Type B pancreatic cell (in vitro differentiated cells): ENCODE data around the gene SGCA. TPM values are rescaled to one million over a fixed set of nuclear protein-coding genes. Genes with fewer than 3 reads are reported as not detected.

Experiments
- DNase-seq: peaks from one replicate; pipeline ENCODE4 v3.0.0; 2021; ENCODE audit warnings: mixed read lengths; ENCODE audit not compliant: unreplicated experiment; ENCODE audit errors: extremely low spot score
- H3K27ac Mint-ChIP-seq: 2 replicates; pipeline ENCODE4 v1.8.0; 2021; ENCODE audit warnings: mild to moderate bottlenecking, mixed read lengths
- H3K27me3 Mint-ChIP-seq: 2 replicates; pipeline ENCODE4 v1.8.0; 2021; ENCODE audit warnings: mixed read lengths
- H3K36me3 Mint-ChIP-seq: 2 replicates; pipeline ENCODE4 v1.8.0; 2021; ENCODE audit warnings: mixed read lengths
- H3K4me1 Mint-ChIP-seq: one replicate; pipeline ENCODE4 v1.8.0; 2021; ENCODE audit warnings: mixed read lengths; ENCODE audit not compliant: unreplicated experiment
- H3K4me3 Mint-ChIP-seq: 2 replicates; pipeline ENCODE4 v1.8.0; 2021; ENCODE audit warnings: mild to moderate bottlenecking, mixed read lengths
- H3K9me3 Mint-ChIP-seq: 2 replicates; pipeline ENCODE4 v1.8.0; 2021; ENCODE audit warnings: mixed read lengths
- total RNA-seq: library from RNA; stranded (reverse); gene quantifications from 2 replicates; pipeline ENCODE4 v1.2.1, GENCODE V29; 2021; ENCODE audit warnings: low replicate concordance
- TF ChIP-seq, protein P1 (sequence below): fragments of 200-600 bp; sonication (generic); conservative IDR thresholded peaks from 2 replicates; pipeline ENCODE4 v1.5.0; 2021; ENCODE audit warnings: antibody characterized with exemption, mild to moderate bottlenecking

The SGCA gene
- total RNA-seq, 1 donor from 2014 or later: 0.72 TPM

DNA sequence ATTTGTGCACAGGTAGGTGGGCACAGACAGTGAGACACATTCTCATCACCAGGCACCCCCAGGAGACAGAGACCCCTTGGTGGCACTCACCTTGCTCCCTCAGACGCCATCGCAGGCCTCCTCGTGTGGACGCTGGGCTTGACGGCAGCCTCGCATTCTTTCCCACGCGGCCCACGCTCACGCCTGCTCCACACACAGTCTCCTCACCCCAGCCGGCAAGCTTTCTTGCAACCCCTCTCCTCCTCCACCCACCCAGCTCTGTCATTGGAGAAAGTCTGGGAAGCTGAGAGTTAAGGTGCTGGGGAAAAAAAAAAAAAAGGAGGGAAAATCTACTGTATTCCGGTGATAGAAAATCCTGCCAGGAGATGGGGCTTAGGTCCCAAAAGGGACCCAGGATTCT lies 14.8 kb downstream of the SGCA start:
- no peak overlapping the region for H3K27ac Mint-ChIP-seq
- peaks cover 14% of the 10 kb centered on the region for H3K27me3 Mint-ChIP-seq
- H3K9me3 Mint-ChIP-seq: no peaks in the 10 kb centered on the region
- TF ChIP-seq, protein P1, sequence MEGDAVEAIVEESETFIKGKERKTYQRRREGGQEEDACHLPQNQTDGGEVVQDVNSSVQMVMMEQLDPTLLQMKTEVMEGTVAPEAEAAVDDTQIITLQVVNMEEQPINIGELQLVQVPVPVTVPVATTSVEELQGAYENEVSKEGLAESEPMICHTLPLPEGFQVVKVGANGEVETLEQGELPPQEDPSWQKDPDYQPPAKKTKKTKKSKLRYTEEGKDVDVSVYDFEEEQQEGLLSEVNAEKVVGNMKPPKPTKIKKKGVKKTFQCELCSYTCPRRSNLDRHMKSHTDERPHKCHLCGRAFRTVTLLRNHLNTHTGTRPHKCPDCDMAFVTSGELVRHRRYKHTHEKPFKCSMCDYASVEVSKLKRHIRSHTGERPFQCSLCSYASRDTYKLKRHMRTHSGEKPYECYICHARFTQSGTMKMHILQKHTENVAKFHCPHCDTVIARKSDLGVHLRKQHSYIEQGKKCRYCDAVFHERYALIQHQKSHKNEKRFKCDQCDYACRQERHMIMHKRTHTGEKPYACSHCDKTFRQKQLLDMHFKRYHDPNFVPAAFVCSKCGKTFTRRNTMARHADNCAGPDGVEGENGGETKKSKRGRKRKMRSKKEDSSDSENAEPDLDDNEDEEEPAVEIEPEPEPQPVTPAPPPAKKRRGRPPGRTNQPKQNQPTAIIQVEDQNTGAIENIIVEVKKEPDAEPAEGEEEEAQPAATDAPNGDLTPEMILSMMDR: no peak
- no peaks in the 10 kb centered on the region for H3K36me3 Mint-ChIP-seq
- no peak overlapping the region for H3K4me3 Mint-ChIP-seq
- peaks cover 41% of the 10 kb centered on the region for H3K4me1 Mint-ChIP-seq
- no peak for DNase-seq

DNA sequence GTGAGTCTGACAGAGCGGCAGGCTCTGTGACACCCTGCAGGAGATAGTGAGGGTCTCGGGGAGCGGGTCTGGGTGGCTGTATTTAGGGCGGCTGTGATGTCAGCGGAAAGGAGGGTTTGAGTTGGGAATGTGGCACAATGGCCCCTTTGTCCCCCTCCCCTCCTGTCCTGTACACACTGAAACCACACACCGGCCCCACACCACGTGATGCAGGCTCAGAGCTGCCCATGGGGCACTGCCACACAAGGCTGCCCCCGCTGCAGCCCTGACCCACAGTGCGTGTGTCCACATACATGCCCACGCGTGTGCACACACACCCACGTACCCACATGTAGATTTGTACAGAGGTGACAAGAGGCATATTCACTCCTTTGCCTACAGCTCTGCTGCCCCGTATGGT lies 15.3 kb downstream of the SGCA start:
- TF ChIP-seq, protein P1: no peak
- H3K36me3 Mint-ChIP-seq: no peaks in the 10 kb centered on the region
- no peaks in the 10 kb centered on the region for H3K9me3 Mint-ChIP-seq
- peaks cover 41% of the 10 kb centered on the region for H3K4me1 Mint-ChIP-seq
- no peak overlapping the region for H3K4me3 Mint-ChIP-seq
- H3K27ac Mint-ChIP-seq: no peak overlapping the region
- H3K27me3 Mint-ChIP-seq: peaks cover 14% of the 10 kb centered on the region
- no peak for DNase-seq

DNA sequence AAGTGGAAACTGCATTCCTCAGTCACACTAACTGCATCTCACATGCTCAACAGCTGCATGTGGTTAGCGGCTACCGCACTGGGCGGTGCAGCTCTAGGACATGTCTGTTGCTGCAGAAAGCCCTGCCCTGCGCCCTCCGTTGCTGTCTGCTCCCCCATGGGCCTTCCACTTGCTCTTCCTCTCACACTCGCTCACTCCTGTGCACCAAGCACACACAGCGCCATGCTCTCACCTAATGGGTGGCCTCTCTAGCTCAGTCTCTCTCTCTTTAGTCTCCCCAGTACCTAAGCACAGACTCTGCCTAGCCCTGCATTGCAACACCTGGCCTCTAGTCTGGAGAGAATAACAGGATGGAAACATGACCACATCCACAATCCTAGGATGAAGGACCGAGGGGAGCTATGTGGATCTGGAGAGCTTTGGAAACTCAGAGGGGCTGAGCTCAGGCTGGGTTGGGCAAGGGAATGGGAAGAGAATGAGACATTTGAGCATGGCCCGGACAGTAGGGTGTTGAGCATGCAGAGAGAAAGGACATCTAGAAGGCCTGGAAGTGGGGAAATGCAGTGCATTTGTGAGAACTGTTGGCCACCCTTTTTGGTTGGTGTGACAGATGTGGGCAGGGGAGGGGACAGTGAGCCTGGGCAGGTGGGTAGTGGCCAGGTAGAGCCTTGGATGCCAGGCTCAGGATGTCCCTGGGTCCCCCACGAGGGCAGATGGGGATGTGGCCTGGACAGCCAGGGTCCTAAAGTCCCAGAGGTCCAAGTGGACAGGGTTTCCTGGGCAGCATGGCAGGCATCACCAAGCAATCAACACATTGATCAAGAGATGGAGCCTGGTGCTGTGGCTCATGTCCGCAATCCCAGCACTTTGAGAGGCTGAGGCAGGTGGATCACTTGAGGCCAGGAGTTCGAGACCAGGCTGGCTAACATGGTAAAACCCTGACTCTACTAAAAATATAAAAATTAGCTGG lies 16.1 kb downstream of the SGCA start:
- H3K4me1 Mint-ChIP-seq: peaks cover 41% of the 10 kb centered on the region
- peaks cover 14% of the 10 kb centered on the region for H3K27me3 Mint-ChIP-seq
- H3K36me3 Mint-ChIP-seq: no peaks in the 10 kb centered on the region
- no peak overlapping the region for H3K4me3 Mint-ChIP-seq
- H3K9me3 Mint-ChIP-seq: no peaks in the 10 kb centered on the region
- DNase-seq: no peak
- no peak overlapping the region for H3K27ac Mint-ChIP-seq
- TF ChIP-seq, protein P1: no peak

DNA sequence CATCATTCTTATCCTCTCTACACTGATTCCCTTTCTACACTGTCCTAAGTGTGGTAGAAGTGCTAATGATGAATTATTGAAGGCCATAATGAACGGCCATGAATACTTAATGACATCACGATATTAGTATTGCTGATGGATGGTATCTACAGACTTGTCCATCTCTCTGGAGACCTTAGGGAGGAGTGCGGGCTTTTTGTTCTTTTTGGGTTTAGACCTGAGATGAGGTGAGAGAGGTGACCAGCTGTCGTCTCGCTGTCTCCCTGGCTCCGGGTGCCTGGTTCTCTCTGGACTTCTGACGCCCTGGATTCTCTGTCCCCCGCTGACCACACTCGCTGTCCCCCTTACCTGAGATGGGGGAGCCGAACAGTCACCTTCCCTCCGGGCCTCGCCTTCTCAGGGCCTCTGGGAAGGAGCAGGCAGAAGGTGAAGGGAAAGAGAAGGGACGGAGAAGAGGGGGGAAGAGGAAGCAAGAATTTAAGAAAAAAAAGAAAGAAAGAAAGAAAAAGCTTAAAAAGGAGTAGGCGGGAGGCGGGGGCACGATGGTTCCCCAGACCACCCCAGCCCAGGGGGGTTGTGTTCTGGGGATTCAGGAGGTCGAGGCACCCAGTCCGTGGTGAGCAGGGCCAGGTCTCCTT lies 17.1 kb downstream of the SGCA start:
- peaks cover 39% of the 10 kb centered on the region for H3K4me1 Mint-ChIP-seq

DNA sequence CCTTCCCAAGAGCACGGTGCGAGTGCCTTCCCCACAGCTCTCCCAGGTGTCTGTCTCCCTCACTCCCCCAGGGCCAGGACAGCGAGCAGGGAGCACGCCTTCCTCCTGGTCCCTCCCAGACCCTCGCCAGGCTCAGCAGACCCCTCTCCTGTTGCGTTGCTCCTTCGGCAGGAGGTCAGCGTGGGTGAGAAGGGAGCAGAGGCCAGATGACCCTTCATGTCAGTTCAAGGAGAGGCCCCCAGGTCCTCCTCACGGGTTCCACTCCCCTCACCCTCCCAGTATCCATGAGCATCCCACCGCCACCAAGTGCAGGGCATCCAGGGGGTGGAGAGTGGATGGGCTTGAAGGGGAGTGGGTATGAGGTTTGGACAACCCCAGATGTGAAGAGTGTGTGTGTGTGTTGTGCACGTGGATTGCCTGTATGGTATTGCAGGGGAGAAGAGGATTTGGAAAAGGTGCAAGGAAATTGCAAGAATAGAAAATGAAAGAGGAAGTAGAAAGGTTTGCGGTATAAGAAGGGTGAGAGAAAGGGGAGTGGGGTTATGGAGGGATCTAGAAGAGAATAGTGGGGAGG lies 17.7 kb downstream of the SGCA start:
- TF ChIP-seq, protein P1: no peak
- H3K27ac Mint-ChIP-seq: no peak overlapping the region
- H3K27me3 Mint-ChIP-seq: peaks cover 11% of the 10 kb centered on the region
- peaks cover 33% of the 10 kb centered on the region for H3K4me1 Mint-ChIP-seq
- no peak for DNase-seq
- H3K36me3 Mint-ChIP-seq: no peaks in the 10 kb centered on the region
- peak overlapping the region; percentile 1 for H3K4me3 Mint-ChIP-seq
- H3K9me3 Mint-ChIP-seq: no peaks in the 10 kb centered on the region

More for the DNA sequence above, 17.1 kb downstream of the SGCA start:
- Mint-ChIP-seq H3K27ac (no peak overlapping the region), H3K36me3 (no peaks in the 10 kb centered on the region), H3K9me3 (no peaks in the 10 kb centered on the region), H3K4me3 (no peak overlapping the region), H3K27me3 (peaks cover 14% of the 10 kb centered on the region)
- TF ChIP-seq, protein P1: no peak
- no peak for DNase-seq
